A172 (cell line): ENCODE data around the gene PLK5. TPM values are rescaled to one million over a fixed set of nuclear protein-coding genes. Genes with fewer than 3 reads are reported as not detected.
"Not testable (repeated sequence)": the region's sequence is repeated elsewhere in the genome, so short reads cannot be mapped to it uniquely, and the experiment has no call there.

ENCODE experiments used
- DNase-seq: peaks from one replicate; pipeline ENCODE4 v3.0.0-alpha.2; 2015; ENCODE audit warnings: low spot score
- total RNA-seq: library from RNA; depleted of rRNA; stranded (reverse); fragments of >200 nt; shearing (Covaris generic); gene quantifications from 2 replicates; pipeline ENCODE4 v1.2.3, GENCODE V29; 2014

The PLK5 gene
- total RNA-seq, 1 experiment from 2014 or later = not detected

- DNase-seq = no peak
Observed at GRCh38 chr19:1525343-1525742, 1.5 kb downstream of the PLK5 start.

- DNase-seq = no peak
Observed at GRCh38 chr19:1526066-1526778, 2.3 kb downstream of the PLK5 start.

GRCh38 chr19:1526979-1527649, 3.2 kb downstream of the PLK5 start:
- DNase-seq = no peak

- DNase-seq = no peak
Observed at GRCh38 chr19:1527650-1528309, 3.9 kb downstream of the PLK5 start.

GRCh38 chr19:1528596-1529429, 4.9 kb downstream of the PLK5 start:
- DNase-seq = no peak

- no peak for DNase-seq
Observed at GRCh38 chr19:1529430-1529816, 5.5 kb downstream of the PLK5 start.

GRCh38 chr19:1530856-1531255, 7.0 kb downstream of the PLK5 start:
- DNase-seq = not testable (repeated sequence)

- no peak for DNase-seq
Observed at GRCh38 chr19:1531587-1531986, 7.7 kb downstream of the PLK5 start.

GRCh38 chr19:1532003-1532402, 8.1 kb downstream of the PLK5 start:
- no peak for DNase-seq

GRCh38 chr19:1533510-1534150, 9.8 kb downstream of the PLK5 start:
- DNase-seq = no peak

- DNase-seq = no peak
Observed at GRCh38 chr19:1534972-1535371, 11.1 kb downstream of the PLK5 start.

- DNase-seq = not testable (repeated sequence)
Observed at GRCh38 chr19:1535699-1536098, 11.8 kb downstream of the PLK5 start.

GRCh38 chr19:1538978-1539377, 15.1 kb downstream of the PLK5 start:
- no peak for DNase-seq

GRCh38 chr19:1539749-1540148, 15.9 kb downstream of the PLK5 start:
- not testable (repeated sequence) for DNase-seq

- DNase-seq = no peak
Observed at GRCh38 chr19:1540365-1540925, 16.6 kb downstream of the PLK5 start.

GRCh38 chr19:1549332-1549945, 25.6 kb downstream of the PLK5 start:
- no peak for DNase-seq

GRCh38 chr19:1551068-1552040, 27.5 kb downstream of the PLK5 start:
- DNase-seq = no peak

- DNase-seq = no peak
Observed at GRCh38 chr19:1553415-1553814, 29.5 kb downstream of the PLK5 start.

GRCh38 chr19:1554968-1555367, 31.1 kb downstream of the PLK5 start:
- no peak for DNase-seq
